ENCODE measurements around the gene PBXIP1.

GRCh38 chr1:155002464-155003226, 46.7 kb upstream of the PBXIP1 start, which contains the start of gene ZBTB7B:
- TF ChIP-seq CREB5 (CRISPR knock-in tag; IDR thresholded peaks at IDR 0.05; ENCODE audit: low read depth) (no peak), OSR1 (CRISPR knock-in tag; IDR thresholded peaks at IDR 0.05) (no peak), ZFP3 (CRISPR knock-in tag; IDR thresholded peaks at IDR 0.05) (no peak), SNAI2 (CRISPR knock-in tag; IDR thresholded peaks at IDR 0.05) (no peak), TSHZ2 (CRISPR knock-in tag; IDR thresholded peaks at IDR 0.05) (no peak), PATZ1 (CRISPR knock-in tag; IDR thresholded peaks at IDR 0.05; ENCODE audit: borderline replicate concordance) (no peak), ZNF70 (CRISPR knock-in tag; IDR thresholded peaks at IDR 0.05) (no peak), ARNTL (CRISPR knock-in tag; IDR thresholded peaks at IDR 0.05; ENCODE audit: borderline replicate concordance, low read depth) (no peak), ISL1 (CRISPR knock-in tag; IDR thresholded peaks at IDR 0.05) (no peak), ZNF8 (CRISPR knock-in tag; IDR thresholded peaks at IDR 0.05) (no peak), BACH2 (CRISPR knock-in tag; IDR thresholded peaks at IDR 0.05; ENCODE audit: borderline replicate concordance) (no peak)

Measured in SK-N-SH treated with all-trans-retinoic acid at 6 μM for 48 hours (cell line).